GM19351 (cell line): ENCODE data around the gene LRIG2.
A peak's percentile ranks its signal among the peaks of the same experiment; 100 is the strongest.
"Not testable (repeated sequence)": the region's sequence is repeated elsewhere in the genome, so short reads cannot be mapped to it uniquely, and the experiment has no call there.

ENCODE experiments used
- ATAC-seq: cut with Tn5 transposase; IDR thresholded peaks from one replicate; pipeline ENCODE4 v1.9.1; 2021; ENCODE audit warnings: mild to moderate bottlenecking, moderate library complexity; ENCODE audit not compliant: unreplicated experiment

The LRIG2 gene

DNA sequence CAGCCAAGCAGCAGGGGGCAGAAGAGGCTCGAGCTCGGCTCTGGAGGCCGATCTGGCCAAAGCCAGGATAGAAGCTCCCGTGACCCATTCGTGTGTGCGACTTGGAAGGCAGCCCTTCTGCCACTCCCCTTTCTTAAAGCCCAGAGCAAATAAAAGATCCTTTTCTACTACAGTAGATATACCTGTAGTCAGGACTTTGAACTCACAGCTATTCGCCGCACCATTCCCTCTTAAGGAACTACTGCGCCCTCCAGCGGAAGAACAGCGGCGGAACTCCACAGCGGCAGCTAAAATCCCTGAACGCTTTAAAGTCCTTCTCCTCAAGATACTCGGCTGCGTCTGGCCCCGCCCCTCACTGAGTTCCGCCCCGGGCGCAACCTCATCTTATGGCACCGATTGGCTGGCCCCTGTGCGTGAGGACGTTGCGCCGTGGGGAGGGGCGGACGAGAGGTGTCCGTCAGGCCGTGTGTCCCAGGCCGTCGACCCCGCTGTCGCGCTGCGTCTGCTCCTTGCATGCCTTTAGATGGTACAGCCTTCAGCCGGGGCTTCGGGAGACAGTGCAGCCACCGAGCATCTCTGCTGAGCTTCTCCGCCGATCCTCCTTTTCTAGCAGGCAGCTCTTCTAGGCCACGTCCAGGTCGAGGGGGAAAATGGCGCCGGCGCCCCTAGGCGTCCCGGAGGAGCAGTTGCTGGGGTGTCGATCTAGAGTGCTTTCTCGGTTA, at the start of gene LRIG2:
Gene LRIG2 (plus strand): TSS at position 442 of the 722 bp plus-strand sequence. CDS start 209 bp downstream, at position 651.
- peak; percentile 93 for ATAC-seq

GRCh38 chr1:113023316-113023715, 49.7 kb upstream of the LRIG2 start:
- not testable (repeated sequence) for ATAC-seq

- ATAC-seq, result no peak
These were observed 46.0 kb upstream of the LRIG2 start for GRCh38 chr1:113027007-113027406.

GRCh38 chr1:113027449-113027848, 45.5 kb upstream of the LRIG2 start:
- no peak for ATAC-seq

GRCh38 chr1:113029822-113030221, 43.2 kb upstream of the LRIG2 start:
- no peak for ATAC-seq

DNA sequence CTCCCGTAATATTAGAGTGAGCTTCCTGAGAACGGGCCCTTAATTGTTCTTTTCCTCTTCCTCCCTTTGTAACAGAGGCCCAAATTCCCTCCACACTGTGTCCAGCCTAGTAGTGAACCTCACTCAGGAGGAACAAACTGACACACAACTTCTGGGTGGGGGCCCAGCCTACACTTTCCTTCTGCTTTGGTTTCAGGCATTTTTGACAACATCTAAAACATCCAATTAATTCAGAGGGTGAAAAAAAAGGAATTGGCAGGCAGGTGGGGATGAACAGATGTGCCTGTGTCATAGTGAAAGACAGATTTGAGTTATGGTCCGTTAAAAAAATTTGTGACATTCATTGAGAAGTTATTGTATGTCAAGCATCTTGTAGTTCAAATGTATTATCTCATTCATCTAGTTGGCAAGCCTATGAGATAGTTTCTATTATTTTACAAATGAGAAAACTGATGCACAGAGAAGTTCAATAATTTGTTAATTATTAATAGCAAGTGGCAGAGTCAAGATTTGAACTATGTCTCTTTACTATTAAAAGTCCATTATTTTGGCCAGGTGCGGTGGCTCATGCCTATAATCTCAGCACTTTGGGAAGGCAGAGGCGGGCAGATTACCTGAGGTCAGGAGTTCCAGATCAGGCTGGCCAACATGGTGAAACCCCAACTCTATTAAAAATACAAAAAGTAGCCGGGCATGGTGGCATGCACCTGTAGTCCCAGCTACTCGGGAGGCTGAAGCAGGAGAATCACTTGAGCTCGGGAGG, 41.6 kb upstream of the LRIG2 start:
- peak; percentile 65 for ATAC-seq

DNA sequence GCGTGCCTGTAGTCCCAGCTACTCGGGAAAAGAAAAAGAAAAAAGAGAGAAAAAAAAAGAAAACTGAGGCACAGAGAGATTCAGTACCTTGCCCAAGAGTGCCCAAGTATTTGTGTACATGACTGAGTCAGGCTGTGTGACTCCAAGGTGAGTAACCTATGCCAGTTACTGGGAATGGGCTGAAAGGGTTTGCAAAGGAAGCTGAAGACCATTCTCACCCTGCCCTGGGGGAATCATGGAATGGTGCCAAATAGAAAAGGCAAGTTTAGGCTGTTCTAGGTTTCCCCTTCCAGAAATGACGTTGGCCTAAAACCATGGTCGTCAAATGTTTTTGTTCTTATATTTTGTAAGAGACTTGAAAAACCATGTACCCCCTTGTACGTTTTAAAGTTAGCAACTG, 37.9 kb upstream of the LRIG2 start:
- ATAC-seq, result no peak

- no peak for ATAC-seq
These were observed 36.2 kb upstream of the LRIG2 start for GRCh38 chr1:113036639-113037321.

DNA sequence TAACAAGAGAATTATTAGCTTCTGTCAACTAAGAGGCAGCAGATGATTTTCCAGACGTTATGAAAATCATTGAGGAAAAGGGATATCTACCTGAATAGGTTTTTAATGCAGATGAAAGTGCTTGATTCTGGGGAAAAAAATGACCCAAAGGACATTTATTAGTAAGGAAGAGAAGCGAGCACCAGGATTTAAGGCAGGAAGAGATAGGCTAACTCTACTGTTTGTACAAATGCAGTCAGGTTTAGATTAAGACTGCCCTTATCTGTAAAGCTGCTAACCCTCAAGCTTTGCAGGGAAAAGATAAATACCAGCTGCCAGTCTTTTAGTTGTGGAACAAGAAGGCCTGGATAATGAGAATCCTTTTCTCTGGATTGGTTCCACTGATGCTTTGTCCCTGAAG, 33.0 kb upstream of the LRIG2 start:
- no peak for ATAC-seq

GRCh38 chr1:113040718-113041412, 32.1 kb upstream of the LRIG2 start:
- no peak for ATAC-seq

DNA sequence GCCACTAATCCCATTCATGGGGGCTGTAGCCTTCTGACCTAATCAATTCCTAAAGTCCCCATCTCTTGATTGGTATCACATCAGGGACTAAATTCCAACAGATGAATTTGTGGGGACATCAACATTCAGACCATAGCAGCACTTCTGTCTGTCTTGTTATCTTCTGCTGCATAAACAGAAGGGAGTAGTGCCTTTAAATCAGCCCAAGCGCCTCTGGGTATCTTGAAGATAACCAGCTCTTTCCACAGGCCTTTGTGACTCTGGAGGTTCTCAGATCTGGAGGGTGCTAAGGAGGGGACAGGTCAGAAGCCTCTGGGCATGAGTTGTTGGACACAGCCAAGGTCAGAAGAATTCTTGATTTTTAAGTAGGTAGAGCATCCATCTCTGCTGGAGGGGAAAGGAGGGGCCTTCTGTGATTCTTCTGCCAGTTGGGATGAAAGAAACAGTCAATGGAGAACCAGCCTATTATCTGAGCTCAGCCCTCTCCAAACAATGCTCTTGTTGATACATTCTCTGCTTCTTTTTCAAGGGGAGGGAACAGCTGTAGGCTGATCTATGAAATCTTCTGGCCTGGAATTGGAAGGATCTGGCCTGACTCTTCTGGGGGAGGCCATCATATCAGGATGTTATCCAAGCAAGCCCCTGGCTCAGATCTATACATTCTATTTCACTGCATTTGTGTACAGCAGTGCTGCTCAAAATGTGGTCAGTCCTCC, 31.3 kb upstream of the LRIG2 start:
- ATAC-seq, result no peak

DNA sequence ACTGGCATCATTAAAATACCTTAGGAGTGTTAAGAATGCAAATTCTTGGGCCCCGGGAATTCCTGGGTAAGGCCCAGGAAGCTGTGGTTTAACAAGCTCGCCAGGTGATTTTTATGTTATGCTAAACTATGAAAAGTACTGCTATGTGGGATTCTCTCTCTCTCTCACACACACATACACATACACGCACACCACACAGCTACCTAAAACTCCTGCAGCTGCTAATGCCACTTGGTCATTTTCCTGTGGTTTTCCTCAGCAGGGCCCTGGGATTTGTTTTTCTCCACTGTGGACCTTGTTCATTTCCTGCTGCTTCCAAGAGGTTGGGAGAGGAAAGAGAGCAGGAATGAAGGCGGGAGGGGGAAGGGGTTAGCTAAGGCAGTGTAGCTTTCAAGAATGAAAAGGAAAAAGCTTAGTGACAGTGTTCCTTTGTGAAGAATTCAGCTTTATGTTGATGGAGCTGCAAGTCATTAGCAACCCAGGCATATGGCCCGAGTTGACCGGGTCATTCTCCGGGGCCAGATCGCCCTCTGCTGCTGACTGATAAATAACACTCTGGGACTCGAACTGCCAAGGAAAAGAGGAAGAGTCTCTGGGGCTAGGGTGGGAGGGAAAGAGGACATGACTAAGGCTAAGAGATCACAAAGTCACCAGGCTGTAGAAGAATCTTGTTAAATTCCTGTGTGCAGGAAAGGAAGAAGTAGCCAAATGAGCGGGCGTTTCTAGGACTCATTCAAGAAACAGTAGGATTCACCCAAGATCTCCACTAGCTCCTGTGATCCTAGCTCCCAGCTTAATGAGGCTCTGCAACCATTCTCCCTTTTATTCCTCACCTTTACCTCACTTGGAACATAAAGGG, 30.5 kb upstream of the LRIG2 start:
- ATAC-seq, result peak; percentile 79

DNA sequence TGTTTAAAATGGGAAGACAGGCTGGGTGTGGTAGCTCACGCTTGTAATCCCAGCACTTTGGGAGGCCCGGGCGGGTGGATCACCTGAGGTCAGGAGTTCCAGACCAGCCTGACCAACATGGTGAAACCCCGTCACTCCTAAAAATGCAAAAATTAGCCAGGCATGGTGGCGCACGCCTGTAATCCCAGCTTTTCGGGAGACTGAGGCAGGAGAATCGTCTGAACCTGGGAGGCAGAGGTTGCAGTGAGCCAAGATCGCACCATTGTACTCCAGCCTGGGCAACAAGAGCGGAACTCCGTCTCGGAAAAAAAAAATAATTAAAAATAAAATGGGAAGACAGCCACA, 29.9 kb upstream of the LRIG2 start:
- ATAC-seq, result not testable (repeated sequence)

GRCh38 chr1:113046569-113046968, 26.4 kb upstream of the LRIG2 start:
- ATAC-seq, result no peak

DNA sequence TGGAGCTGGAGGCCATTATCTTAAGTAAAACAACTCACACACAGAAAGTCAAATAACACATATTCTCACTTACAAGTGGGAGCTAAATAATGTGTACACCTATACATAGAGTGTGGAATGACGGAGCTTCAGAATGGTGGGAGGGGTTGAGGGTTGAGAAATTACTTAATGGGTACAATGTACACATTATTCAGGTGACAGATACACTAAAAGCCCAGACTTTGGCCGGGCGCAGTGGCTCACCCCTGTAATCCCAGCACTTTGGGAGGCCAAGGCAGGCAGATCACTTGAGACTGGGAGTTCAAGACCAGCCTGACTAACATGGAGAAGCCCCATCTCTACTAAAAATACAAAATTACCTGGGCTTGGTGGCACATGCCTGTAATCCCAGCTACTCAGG, 24.9 kb upstream of the LRIG2 start:
- ATAC-seq, result no peak

DNA sequence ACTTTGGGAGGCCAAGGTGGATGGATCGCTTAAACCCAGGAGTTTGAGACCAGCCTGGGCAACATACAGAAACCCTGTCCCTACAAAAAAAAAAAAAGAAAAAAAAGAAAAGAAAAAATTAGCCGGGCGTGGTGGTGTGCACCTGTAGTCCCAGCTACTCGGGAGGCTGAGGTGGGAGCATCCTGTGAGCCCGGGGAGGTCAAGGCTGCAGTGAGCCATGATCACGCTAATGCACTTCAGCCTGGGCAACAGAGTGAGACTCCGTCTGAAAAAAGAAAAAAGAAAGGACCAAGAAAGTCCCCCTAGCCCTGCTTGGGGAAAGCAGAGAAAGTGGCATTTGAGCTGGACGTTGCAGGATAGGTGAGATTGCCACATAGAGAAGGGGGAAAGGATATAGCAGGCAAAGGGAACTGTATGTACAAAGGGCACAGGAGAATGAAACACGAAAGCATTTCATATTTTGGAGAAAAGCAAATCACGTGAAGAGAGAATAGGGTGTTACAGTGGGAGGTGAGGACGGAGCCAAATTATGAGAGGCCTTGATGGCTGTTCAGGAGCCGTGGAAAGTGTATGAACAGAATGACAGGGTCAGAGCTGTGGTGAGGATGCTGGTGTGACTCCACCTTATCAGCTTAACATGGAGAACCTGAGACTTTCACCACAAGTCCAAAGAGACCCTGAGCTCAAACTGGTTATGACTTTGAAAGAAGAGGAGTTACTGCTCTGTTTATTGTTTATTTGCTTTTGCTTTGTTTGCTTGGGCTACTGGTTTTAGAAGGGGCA, 19.5 kb upstream of the LRIG2 start:
- no peak for ATAC-seq

DNA sequence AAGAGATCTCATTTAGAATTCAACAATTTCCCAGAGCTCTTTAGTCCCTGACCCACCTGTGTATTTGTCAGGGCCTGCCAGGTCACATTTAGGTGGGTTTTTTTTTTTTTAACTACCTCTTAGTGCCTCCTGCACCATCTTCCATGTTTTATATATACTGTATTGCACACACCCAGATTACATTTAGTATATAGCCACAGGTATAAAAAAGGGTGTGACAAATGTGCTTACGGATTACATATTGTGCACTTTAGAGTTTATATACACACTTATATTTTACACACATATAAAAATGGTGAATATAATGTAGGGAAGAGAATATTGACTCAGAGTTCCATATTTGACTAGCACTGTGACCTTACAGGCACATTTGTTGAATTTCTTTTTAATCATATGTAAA, 17.4 kb upstream of the LRIG2 start:
- ATAC-seq, result no peak

GRCh38 chr1:113057006-113057405, 16.0 kb upstream of the LRIG2 start:
- no peak for ATAC-seq
